GM23248 (cell line): ENCODE measurements around the gene SLC7A10. TPM values are rescaled to one million over a fixed set of nuclear protein-coding genes. Genes with fewer than 3 reads are reported as not detected.
A peak's percentile ranks its signal among the peaks of the same experiment; 100 is the strongest.

Experiments used
- DNase-seq: peaks from one replicate; pipeline ENCODE4 v3.0.0-alpha.2; 2015
- H2AFZ ChIP-seq: fragments of 200-600 bp; sonication (generic); 2 replicates; pipeline ENCODE4 v1.6.1; 2016; ENCODE audit warnings: antibody characterized with exemption
- H3F3A ChIP-seq: fragments of 200-600 bp; sonication (generic); 2 replicates; pipeline ENCODE4 v1.6.1; 2016; ENCODE audit warnings: mild to moderate bottlenecking, antibody characterized with exemption, mixed run types; ENCODE audit not compliant: insufficient read depth
- H3K27ac ChIP-seq: fragments of 200-600 bp; sonication (generic); 2 replicates; pipeline ENCODE4 v1.5.1; 2016; ENCODE audit warnings: mild to moderate bottlenecking
- H3K27me3 ChIP-seq: fragments of 200-600 bp; sonication (generic); replicated peaks from 2 replicates; pipeline ENCODE4 v1.6.1; 2016; ENCODE audit warnings: mild to moderate bottlenecking; ENCODE audit not compliant: insufficient read depth
- H3K36me3 ChIP-seq: fragments of 200-600 bp; sonication (generic); 2 replicates; pipeline ENCODE4 v1.6.1; 2016; ENCODE audit warnings: low read depth, mild to moderate bottlenecking
- H3K4me1 ChIP-seq: fragments of 200-600 bp; sonication (generic); 2 replicates; pipeline ENCODE4 v1.6.1; 2016; ENCODE audit warnings: mild to moderate bottlenecking; ENCODE audit not compliant: insufficient read depth
- H3K4me2 ChIP-seq: fragments of 200-600 bp; sonication (generic); one replicate; pipeline ENCODE4 v1.6.1; 2016; ENCODE audit warnings: mild to moderate bottlenecking; ENCODE audit not compliant: unreplicated experiment
- H3K4me3 ChIP-seq: fragments of 200-600 bp; sonication (generic); 2 replicates; pipeline ENCODE4 v1.5.1; 2016; ENCODE audit warnings: mild to moderate bottlenecking
- H3K79me2 ChIP-seq: fragments of 200-600 bp; sonication (generic); 2 replicates; pipeline ENCODE4 v1.6.1; 2016; ENCODE audit warnings: mild to moderate bottlenecking; ENCODE audit not compliant: insufficient read depth
- H3K9ac ChIP-seq: fragments of 200-600 bp; sonication (generic); 2 replicates; pipeline ENCODE4 v1.6.1; 2016; ENCODE audit warnings: mild to moderate bottlenecking
- H3K9me2 ChIP-seq: fragments of 200-600 bp; sonication (generic); 2 replicates; pipeline ENCODE4 v1.6.1; 2016; ENCODE audit warnings: mixed run types, mild to moderate bottlenecking, moderate library complexity; ENCODE audit not compliant: insufficient read depth
- H3K9me3 ChIP-seq: fragments of 200-600 bp; sonication (generic); one replicate; pipeline ENCODE4 v1.6.1; 2017; ENCODE audit warnings: low read depth
- H4K20me1 ChIP-seq: fragments of 200-600 bp; sonication (generic); 2 replicates; pipeline ENCODE4 v1.6.0; 2016; ENCODE audit not compliant: insufficient read depth
- EZH2 ChIP-seq: fragments of 200-600 bp; sonication (generic); IDR thresholded peaks from 2 replicates; pipeline ENCODE4 v1.6.1; 2018; ENCODE audit warnings: antibody characterized with exemption, mild to moderate bottlenecking; ENCODE audit not compliant: insufficient read depth, poor library complexity, severe bottlenecking
- EZH2phosphoT487 ChIP-seq: fragments of 200-600 bp; sonication (generic); IDR thresholded peaks from 2 replicates; pipeline ENCODE4 v1.6.1; 2018; ENCODE audit warnings: antibody characterized with exemption, moderate library complexity, mild to moderate bottlenecking, low read depth; ENCODE audit not compliant: insufficient read depth
- WGBS, 2 experiments: methylation state at CpG; one replicate each; pipeline ENCODE4 v1.1.6; 2015 to 2017; ENCODE audit warnings: low lambda C conversion rate in 2 of 2, low coverage in 1 of 2; ENCODE audit errors: missing lambda C conversion rate in 2 of 2; 5-methylcytosine and 5-hydroxymethylcytosine counted together
- in situ Hi-C: fragments of 300-500 bp; cut with MboI; formaldehyde crosslinking; loops from 2 replicates; pipeline ENCODE4 v1.15.0; 2020
- polyA plus RNA-seq: library from polyadenylated mRNA; unstranded; fragments of >200 nt; fragmentation: Nextera tagmentation; extraction: Ambion mirVana; gene quantifications from 2 replicates; pipeline ENCODE4 v1.2.1, GENCODE V29; 2016
- total RNA-seq: library from RNA; depleted of rRNA; stranded (reverse); fragments of >200 nt; shearing (Covaris generic); gene quantifications from 2 replicates; pipeline ENCODE4 v1.2.3, GENCODE V29; 2014

The SLC7A10 gene
- total and polyA plus RNA-seq, 2 experiments from 2014 or later: not detected

GRCh38 chr19:33242131-33242530 is 16.5 kb upstream of the SLC7A10 start:
- in situ Hi-C loops: no loop called here
- Histone ChIP-seq H3K9me2 (no peaks in the 10 kb centered on the region), H3K9ac (no peak overlapping the region)

DNA sequence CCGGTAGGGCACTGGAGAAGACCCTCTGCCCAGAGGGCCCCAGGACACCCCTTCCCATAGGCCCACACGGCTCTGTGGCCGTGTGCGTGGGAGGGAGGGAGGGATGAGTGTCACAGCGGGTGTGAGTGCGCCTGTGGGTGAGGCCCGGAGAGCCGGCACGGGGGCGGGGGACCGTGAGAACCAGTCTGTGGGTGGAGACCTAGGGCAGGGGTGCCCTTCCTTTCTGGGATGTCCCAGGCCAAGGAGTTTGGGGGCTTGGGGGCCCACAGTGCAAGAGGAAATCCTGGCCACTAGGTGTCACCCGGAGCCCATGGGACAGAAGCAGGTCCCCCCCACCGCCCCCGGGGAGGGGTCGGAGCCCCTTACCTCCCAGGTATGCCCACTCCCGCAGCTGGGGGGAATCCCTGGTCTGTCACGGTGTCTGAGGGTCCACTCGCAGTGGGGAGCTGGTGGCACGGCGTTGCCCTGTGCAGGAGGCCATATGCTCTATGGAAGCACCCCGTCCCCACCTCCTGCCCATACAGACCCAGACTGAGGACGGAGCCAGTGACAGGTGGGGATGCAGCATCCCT is 16.0 kb upstream of the SLC7A10 start:
- Histone ChIP-seq H4K20me1 (no peaks in the 10 kb centered on the region), H3K27me3 (no peaks in the 10 kb centered on the region), H3K9me2 (no peaks in the 10 kb centered on the region), H3K79me2 (no peaks in the 10 kb centered on the region), H3K36me3 (no peaks in the 10 kb centered on the region), H3F3A (no peaks in the 10 kb centered on the region), H3K4me3 (no peak overlapping the region), H3K9ac (peak overlapping the region; percentile 36; the same call in 1 of the 2 replicates), H3K4me1 (no peaks in the 10 kb centered on the region; the same call in 1 of the 2 replicates), H3K27ac (no peak overlapping the region), H2AFZ (no peak overlapping the region), H3K9me3 (no peaks in the 10 kb centered on the region), H3K4me2 (peak overlapping the region; percentile 43)
- in situ Hi-C loops: no loop called here
- no peak for TF ChIP-seq EZH2phosphoT487
- no peak for TF ChIP-seq EZH2
- WGBS, 2 experiments: 6 to 15% methylated on average over 7 to 20 of the region's 22 CpGs
- DNase-seq: peak; percentile 83

More at GRCh38 chr19:33242131-33242530, 16.5 kb upstream of the SLC7A10 start:
- H3K4me2 ChIP-seq: no peak overlapping the region
- no peak overlapping the region for H2AFZ ChIP-seq
- no peaks in the 10 kb centered on the region for H3K36me3 ChIP-seq
- WGBS, 2 experiments: 52 to 61% methylated on average over 10 of the region's 10 CpGs
- no peak overlapping the region for H3K27ac ChIP-seq
- no peaks in the 10 kb centered on the region for H3F3A ChIP-seq
- H4K20me1 ChIP-seq: no peaks in the 10 kb centered on the region
- H3K79me2 ChIP-seq: no peaks in the 10 kb centered on the region
- no peak for TF ChIP-seq EZH2
- TF ChIP-seq EZH2phosphoT487: no peak
- H3K9me3 ChIP-seq: no peaks in the 10 kb centered on the region
- no peak for DNase-seq
- H3K27me3 ChIP-seq: no peaks in the 10 kb centered on the region
- no peak overlapping the region for H3K4me3 ChIP-seq
- H3K4me1 ChIP-seq: no peaks in the 10 kb centered on the region; the same call in 1 of the 2 replicates

DNA sequence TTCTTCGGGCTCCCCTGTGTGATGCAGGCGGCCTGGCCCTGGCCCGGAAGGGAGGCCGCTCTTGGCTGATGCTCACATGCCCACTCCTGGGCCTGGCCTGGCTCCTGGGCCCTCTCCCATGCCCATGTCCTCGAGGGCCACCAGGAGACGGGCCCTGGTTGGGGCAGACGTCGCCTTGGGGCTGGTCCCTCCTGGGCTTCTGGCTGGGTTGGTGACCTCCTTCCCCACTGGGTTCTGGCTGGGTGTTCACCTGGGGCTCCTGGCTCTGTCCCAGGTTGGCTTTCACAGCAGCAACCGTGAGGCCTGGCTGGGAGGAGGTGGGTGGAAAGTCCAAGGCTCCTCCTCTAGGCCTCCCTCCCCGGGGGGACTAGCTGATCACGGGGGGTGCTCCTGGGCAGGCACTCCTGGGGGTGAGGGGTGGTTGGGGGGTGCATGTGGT is 15.5 kb upstream of the SLC7A10 start:
- Histone ChIP-seq H3F3A (no peaks in the 10 kb centered on the region), H3K79me2 (no peaks in the 10 kb centered on the region), H3K9ac (0 out of 2 replicates have a peak overlapping the region, but pooled peaks have one; percentile 36), H3K4me2 (no peak overlapping the region), H3K4me3 (no peak overlapping the region), H3K9me3 (no peaks in the 10 kb centered on the region), H4K20me1 (no peaks in the 10 kb centered on the region), H2AFZ (no peak overlapping the region), H3K36me3 (no peaks in the 10 kb centered on the region), H3K27ac (no peak overlapping the region), H3K4me1 (no peaks in the 10 kb centered on the region; the same call in 1 of the 2 replicates), H3K27me3 (no peaks in the 10 kb centered on the region), H3K9me2 (no peaks in the 10 kb centered on the region)
- WGBS, 2 experiments: 70 to 75% methylated on average over 8 to 10 of the region's 11 CpGs
- no peak for TF ChIP-seq EZH2
- TF ChIP-seq EZH2phosphoT487: no peak
- in situ Hi-C loops: no loop called here
- no peak for DNase-seq

DNA sequence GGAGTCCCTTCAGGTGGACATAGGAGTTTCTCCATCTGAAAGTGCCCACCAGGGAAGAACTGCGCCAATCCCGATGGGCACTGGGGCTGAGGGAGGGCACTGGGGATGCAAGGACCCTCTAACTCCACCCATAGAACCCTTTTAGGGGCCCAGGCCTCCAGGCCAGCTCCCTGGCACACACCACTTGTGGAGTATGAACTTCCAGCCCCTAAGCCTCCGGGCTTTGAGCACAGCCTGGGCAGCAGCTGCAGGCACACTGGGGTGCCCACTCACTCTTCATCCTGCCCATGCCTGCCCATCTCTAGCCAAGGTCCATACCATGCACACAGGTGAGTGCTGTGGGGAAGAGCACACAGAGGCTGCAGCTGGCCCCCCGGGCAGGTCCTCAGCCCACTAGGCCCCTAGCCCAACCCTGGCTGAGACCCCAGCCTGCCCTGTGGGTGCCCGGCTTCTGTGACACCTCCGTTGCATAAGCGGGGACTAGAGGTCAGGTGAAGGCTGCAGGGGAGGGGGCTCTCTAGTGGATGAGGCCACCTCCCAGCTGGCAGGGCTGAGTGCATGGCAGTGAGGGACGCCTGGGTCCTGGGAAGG is 14.6 kb upstream of the SLC7A10 start:
- no peaks in the 10 kb centered on the region for H3K79me2 ChIP-seq

More for the DNA sequence above, 14.6 kb upstream of the SLC7A10 start:
- 79 to 82% methylated on average over 7 to 8 of the region's 8 CpGs for WGBS, 2 experiments
- Histone ChIP-seq H3K27me3 (no peaks in the 10 kb centered on the region), H3K9me2 (no peaks in the 10 kb centered on the region), H3F3A (no peaks in the 10 kb centered on the region), H3K4me2 (no peak overlapping the region), H3K27ac (no peak overlapping the region), H4K20me1 (no peaks in the 10 kb centered on the region), H3K9me3 (no peaks in the 10 kb centered on the region), H3K9ac (no peak overlapping the region), H3K4me1 (no peaks in the 10 kb centered on the region; the same call in 1 of the 2 replicates), H2AFZ (no peak overlapping the region), H3K36me3 (no peaks in the 10 kb centered on the region), H3K4me3 (no peak overlapping the region)
- no peak for DNase-seq
- in situ Hi-C loops: no loop called here
- no peak for TF ChIP-seq EZH2phosphoT487
- TF ChIP-seq EZH2: no peak
